ENCODE results near the gene LGR6.
"Not testable (repeated sequence)": the region's sequence is repeated elsewhere in the genome, so short reads cannot be mapped to it uniquely, and the experiment has no call there.

Gene LGR6

GRCh38 chr1:202255343-202255742 is 61.7 kb downstream of the LGR6 start:
- no peaks in the 10 kb centered on the region for H3K9me3 ChIP-seq
- H3K4me3 ChIP-seq (ENCODE audit: low read depth, low read length), result no peak overlapping the region
- H3K27me3 ChIP-seq, result peaks cover 13% of the 10 kb centered on the region
- no peaks in the 10 kb centered on the region for H3K36me3 ChIP-seq
- no peaks in the 10 kb centered on the region for H3K4me1 ChIP-seq
- no peak for DNase-seq
- TF ChIP-seq CTCF (IDR thresholded peaks at IDR 0.05; ENCODE audit: low read depth, low read length), result no peak

DNA sequence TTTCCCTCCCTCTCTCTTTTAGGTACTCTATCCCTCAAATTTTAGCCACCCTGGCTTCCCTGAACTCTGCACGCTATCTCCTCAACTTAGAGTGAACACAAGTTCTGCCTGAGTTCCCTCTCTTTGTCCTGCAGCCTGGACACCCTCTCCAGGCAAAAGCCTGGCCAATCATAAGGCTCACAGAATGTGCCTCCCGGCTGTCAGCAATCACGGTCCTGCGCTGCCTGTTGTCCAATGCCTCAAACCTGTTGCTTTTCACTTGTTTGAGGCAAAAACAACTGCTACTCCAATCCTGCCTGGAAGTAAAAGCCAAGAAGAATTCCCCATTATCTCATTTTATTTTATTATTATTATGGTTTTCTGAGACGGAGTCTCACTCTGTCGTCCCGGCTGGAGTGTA is 66.1 kb downstream of the LGR6 start:
- no peak for TF ChIP-seq CTCF (IDR thresholded peaks at IDR 0.05; ENCODE audit: low read depth, low read length)
- no peaks in the 10 kb centered on the region for H3K4me1 ChIP-seq

GRCh38 chr1:202261209-202261958 is 67.8 kb downstream of the LGR6 start:
- H3K4me1 ChIP-seq; DNase-seq; H3K9me3 ChIP-seq; H3K4me3 ChIP-seq (ENCODE audit: low read depth, low read length); H3K36me3 ChIP-seq: not testable (repeated sequence)
- peaks cover 38% of the 10 kb centered on the region for H3K27me3 ChIP-seq

More for the DNA sequence above, 66.1 kb downstream of the LGR6 start:
- Histone ChIP-seq H3K36me3 (no peaks in the 10 kb centered on the region), H3K4me3 (ENCODE audit: low read depth, low read length) (no peak overlapping the region), H3K9me3 (no peaks in the 10 kb centered on the region), H3K27me3 (peaks cover 29% of the 10 kb centered on the region)
- DNase-seq, result no peak

DNA sequence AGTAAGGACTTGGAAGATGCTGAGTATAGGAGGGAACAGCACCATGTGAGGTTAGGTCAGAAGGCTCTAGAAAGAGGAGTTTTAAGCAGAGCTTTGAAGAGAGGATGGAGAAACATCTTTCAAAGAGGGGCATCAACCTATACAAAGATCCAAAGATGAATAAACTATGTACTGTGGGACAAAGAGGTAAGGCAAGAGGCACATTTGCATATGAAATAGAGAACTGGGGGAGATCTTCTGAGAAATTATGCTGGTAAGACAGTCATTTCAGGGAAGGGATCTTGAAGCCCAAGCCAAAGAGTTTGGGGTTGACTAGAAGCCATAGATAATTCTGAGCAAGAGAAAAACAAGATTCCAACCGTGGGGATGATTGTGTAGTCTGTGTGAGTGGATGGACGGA is 70.0 kb downstream of the LGR6 start:
- Histone ChIP-seq H3K36me3 (no peaks in the 10 kb centered on the region), H3K4me3 (ENCODE audit: low read depth, low read length) (no peak overlapping the region), H3K9me3 (no peaks in the 10 kb centered on the region; the same call in 1 of the 2 replicates), H3K27me3 (peaks cover 38% of the 10 kb centered on the region), H3K4me1 (no peaks in the 10 kb centered on the region)
- no peak for TF ChIP-seq CTCF (IDR thresholded peaks at IDR 0.05; ENCODE audit: low read depth, low read length)
- DNase-seq, result no peak

DNA sequence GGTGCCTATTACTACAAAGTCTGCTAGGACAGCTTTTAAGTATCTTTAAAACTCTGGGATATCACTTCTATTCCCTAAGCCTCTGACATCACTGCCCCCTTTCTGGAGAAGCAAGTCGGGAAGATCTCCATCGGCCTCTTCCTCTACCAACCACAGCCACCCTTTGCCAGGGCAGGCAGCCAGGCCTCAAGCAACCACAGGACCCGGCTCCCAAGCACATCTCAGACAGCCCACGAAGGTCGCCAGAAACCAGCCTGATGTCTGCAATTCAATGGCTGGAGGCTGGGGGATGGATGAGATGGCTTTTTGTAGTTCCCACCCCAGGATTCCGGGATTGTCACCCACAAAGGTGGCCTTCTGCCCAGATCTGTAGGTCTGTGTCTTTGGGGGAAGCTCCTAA is 70.7 kb downstream of the LGR6 start:
- no peak for DNase-seq
- H3K36me3 ChIP-seq, result no peaks in the 10 kb centered on the region
- TF ChIP-seq CTCF (IDR thresholded peaks at IDR 0.05; ENCODE audit: low read depth, low read length), result no peak
- no peak overlapping the region for H3K4me3 ChIP-seq (ENCODE audit: low read depth, low read length)
- H3K9me3 ChIP-seq, result no peaks in the 10 kb centered on the region; the same call in 1 of the 2 replicates
- no peaks in the 10 kb centered on the region for H3K4me1 ChIP-seq
- peaks cover 34% of the 10 kb centered on the region for H3K27me3 ChIP-seq

DNA sequence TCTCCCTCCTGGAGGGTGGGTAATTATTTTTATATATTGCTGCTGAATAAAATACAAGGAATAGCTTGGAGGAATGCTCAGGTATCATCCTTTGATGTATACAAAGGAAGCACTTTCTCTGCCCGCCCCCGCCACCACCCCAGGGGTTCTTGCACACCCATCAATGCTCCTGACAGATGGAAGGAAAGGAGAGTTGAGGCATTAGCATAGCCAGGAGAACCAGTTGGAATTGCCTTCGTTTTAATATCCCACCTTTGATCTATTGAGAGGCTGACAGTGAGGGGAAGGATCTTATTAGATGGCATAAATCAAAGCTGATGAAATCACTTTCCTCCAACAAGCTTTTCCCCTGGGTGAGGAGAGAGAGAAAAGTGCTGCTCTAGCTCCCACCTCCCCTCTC is 71.1 kb downstream of the LGR6 start:
- Histone ChIP-seq H3K4me1 (no peaks in the 10 kb centered on the region), H3K27me3 (peaks cover 30% of the 10 kb centered on the region), H3K36me3 (no peaks in the 10 kb centered on the region), H3K4me3 (ENCODE audit: low read depth, low read length) (no peak overlapping the region), H3K9me3 (no peaks in the 10 kb centered on the region; the same call in 1 of the 2 replicates)
- TF ChIP-seq CTCF (IDR thresholded peaks at IDR 0.05; ENCODE audit: low read depth, low read length), result no peak
- no peak for DNase-seq

Measured in BE2C (cell line).